Large intestine (tissue), 3 donors: ENCODE results near the gene PRR36. TPM values are rescaled to one million over a fixed set of nuclear protein-coding genes. Genes with fewer than 3 reads are reported as not detected.
"Not testable (repeated sequence)": the region's sequence is repeated elsewhere in the genome, so short reads cannot be mapped to it uniquely, and the experiment has no call there.

ENCODE experiments used
- DNase-seq, 2 donors: peaks; one replicate each; pipeline versions ENCODE4 v3.0.0 to v3.0.0-alpha.2; 2013
- H3K27ac ChIP-seq: one replicate; pipeline ENCODE4 v1.5.1; 2013; ENCODE audit warnings: low read length
- H3K27me3 ChIP-seq: 2 replicates; pipeline ENCODE4 v1.6.1; 2013; ENCODE audit warnings: low read length; ENCODE audit not compliant: control insufficient read depth, insufficient read depth
- H3K36me3 ChIP-seq: 2 replicates; pipeline ENCODE4 v1.6.1; 2013; ENCODE audit warnings: low read length; ENCODE audit not compliant: control insufficient read depth, insufficient read depth
- H3K4me1 ChIP-seq: one replicate; pipeline ENCODE4 v1.6.1; 2013; ENCODE audit warnings: low read length; ENCODE audit not compliant: control insufficient read depth, insufficient read depth
- H3K4me3 ChIP-seq: one replicate; pipeline ENCODE4 v1.5.1; 2013; ENCODE audit warnings: low read length
- H3K9me3 ChIP-seq: one replicate; pipeline ENCODE4 v1.6.1; 2013; ENCODE audit warnings: mild to moderate bottlenecking, low read depth, low read length, moderate library complexity; ENCODE audit not compliant: control insufficient read depth
- WGBS: methylation state at CpG from one replicate; pipeline ENCODE4 v1.1.5; 2013; ENCODE audit warnings: low lambda C conversion rate; ENCODE audit not compliant: insufficient coverage; 5-methylcytosine and 5-hydroxymethylcytosine counted together
- polyA plus RNA-seq: library from polyadenylated mRNA; unstranded; fragments of 120-200 nt; gene quantifications from one replicate; pipeline ENCODE4 v1.2.1, GENCODE V29; 2013

PRR36 gene
- polyA plus RNA-seq, 1 donor = 2.1 TPM

GRCh38 chr19:7863971-7864689, 10.1 kb downstream of the PRR36 start:
- WGBS = no CpG with 5 or more reads among the region's 21 CpGs
- DNase-seq = no peak
- Histone ChIP-seq H3K27me3 (peaks cover 63% of the 10 kb centered on the region), H3K27ac (no peak overlapping the region), H3K4me1 (peaks cover 21% of the 10 kb centered on the region), H3K4me3 (no peak overlapping the region), H3K9me3 (peaks cover 17% of the 10 kb centered on the region), H3K36me3 (peaks cover 12% of the 10 kb centered on the region)

- H3K9me3 ChIP-seq = peaks cover 17% of the 10 kb centered on the region
- H3K27me3 ChIP-seq = peaks cover 63% of the 10 kb centered on the region
- WGBS = no CpG with 5 or more reads among the region's 83 CpGs
- H3K4me1 ChIP-seq = peaks cover 18% of the 10 kb centered on the region
- peaks cover 12% of the 10 kb centered on the region for H3K36me3 ChIP-seq
- DNase-seq = no peak
- H3K27ac ChIP-seq = no peak overlapping the region
- no peak overlapping the region for H3K4me3 ChIP-seq
These were observed 10.8 kb downstream of the PRR36 start for GRCh38 chr19:7863157-7863970.

GRCh38 chr19:7862413-7862951, 11.7 kb downstream of the PRR36 start:
- H3K4me3 ChIP-seq = peak overlapping the region; percentile 32
- no CpG with 5 or more reads among the region's 67 CpGs for WGBS
- H3K27me3 ChIP-seq = peaks cover 61% of the 10 kb centered on the region

GRCh38 chr19:7861619-7862412, 12.4 kb downstream of the PRR36 start:
- Histone ChIP-seq H3K9me3 (peaks cover 17% of the 10 kb centered on the region), H3K4me1 (peaks cover 22% of the 10 kb centered on the region), H3K27ac (no peak overlapping the region), H3K36me3 (peaks cover 12% of the 10 kb centered on the region), H3K27me3 (peaks cover 55% of the 10 kb centered on the region), H3K4me3 (peak overlapping the region; percentile 32)
- no CpG with 5 or more reads among the region's 63 CpGs for WGBS
- DNase-seq = no peak

More at GRCh38 chr19:7862413-7862951, 11.7 kb downstream of the PRR36 start:
- H3K9me3 ChIP-seq = peaks cover 17% of the 10 kb centered on the region
- DNase-seq = peak; percentile 71 to 75
- peaks cover 12% of the 10 kb centered on the region for H3K36me3 ChIP-seq
- H3K4me1 ChIP-seq = peaks cover 22% of the 10 kb centered on the region
- H3K27ac ChIP-seq = no peak overlapping the region

- no peak for DNase-seq
These were observed 13.2 kb downstream of the PRR36 start for GRCh38 chr19:7860714-7861618.

GRCh38 chr19:7859831-7860713, 14.1 kb downstream of the PRR36 start:
- peaks cover 41% of the 10 kb centered on the region for H3K27me3 ChIP-seq

More at GRCh38 chr19:7860714-7861618, 13.2 kb downstream of the PRR36 start:
- H3K36me3 ChIP-seq = peaks cover 12% of the 10 kb centered on the region
- H3K4me3 ChIP-seq = no peak overlapping the region
- WGBS = 100% methylated on average over 1 of the region's 14 CpGs
- H3K4me1 ChIP-seq = peaks cover 22% of the 10 kb centered on the region
- peaks cover 49% of the 10 kb centered on the region for H3K27me3 ChIP-seq
- no peak overlapping the region for H3K27ac ChIP-seq
- peaks cover 17% of the 10 kb centered on the region for H3K9me3 ChIP-seq

GRCh38 chr19:7859087-7859486, 15.1 kb downstream of the PRR36 start:
- H3K4me3 ChIP-seq, H3K27ac ChIP-seq, DNase-seq: not testable (repeated sequence)
- peaks cover 31% of the 10 kb centered on the region for H3K27me3 ChIP-seq
- H3K4me1 ChIP-seq = peaks cover 22% of the 10 kb centered on the region
- peaks cover 12% of the 10 kb centered on the region for H3K36me3 ChIP-seq
- H3K9me3 ChIP-seq = peaks cover 13% of the 10 kb centered on the region
- WGBS = no CpG with 5 or more reads among the region's 8 CpGs

More at GRCh38 chr19:7859831-7860713, 14.1 kb downstream of the PRR36 start:
- Histone ChIP-seq H3K36me3 (peaks cover 12% of the 10 kb centered on the region), H3K4me1 (peaks cover 22% of the 10 kb centered on the region), H3K27ac (no peak overlapping the region), H3K9me3 (peaks cover 17% of the 10 kb centered on the region), H3K4me3 (no peak overlapping the region)
- whole genome bisulfite sequencing = no CpG with 5 or more reads among the region's 22 CpGs
- DNase-seq = no peak

GRCh38 chr19:7858109-7858770, 15.9 kb downstream of the PRR36 start:
- peak in 1 of 2 donors; percentile 56 for DNase-seq
- peaks cover 23% of the 10 kb centered on the region for H3K27me3 ChIP-seq
- peaks cover 6% of the 10 kb centered on the region for H3K9me3 ChIP-seq
- H3K4me3 ChIP-seq = no peak overlapping the region
- H3K36me3 ChIP-seq = peaks cover 12% of the 10 kb centered on the region
- WGBS = no CpG with 5 or more reads among the region's 29 CpGs
- peaks cover 27% of the 10 kb centered on the region for H3K4me1 ChIP-seq
- H3K27ac ChIP-seq = no peak overlapping the region
